ENCODE results near the gene TRIP4. TPM values are rescaled to one million over a fixed set of nuclear protein-coding genes. Genes with fewer than 3 reads are reported as not detected.

TRIP4 gene
- total and polyA plus RNA-seq, 9 of the 15 experiments (the other 6 are each of a cell fraction or from before 2014, with no cell fraction given), result 7.6 to 23.3 (median 16.7) TPM

GRCh38 chr15:64430000-64430735 lies 42.5 kb downstream of the TRIP4 start (continued):
- TF ChIP-seq CREB3 (tag; conservative IDR thresholded peaks at IDR 0.05; ENCODE audit: low read depth) (no peak), RFX5 (IDR thresholded peaks at IDR 0.05; ENCODE audit: low read depth, low read length) (no peak), ZNF785 (CRISPR knock-in tag; IDR thresholded peaks at IDR 0.05) (no peak), PHF8 (IDR thresholded peaks at IDR 0.05; ENCODE audit: borderline replicate concordance, low read length) (no peak), CAMTA2 (CRISPR knock-in tag; conservative IDR thresholded peaks at IDR 0.05) (no peak), ESRRB (CRISPR knock-in tag; IDR thresholded peaks at IDR 0.05; ENCODE audit: borderline replicate concordance) (no peak), MEIS2 (IDR thresholded peaks at IDR 0.05; ENCODE audit: partially characterized antibody) (peak; percentile 69), THRAP3 (IDR thresholded peaks at IDR 0.05; ENCODE audit: borderline replicate concordance) (no peak), ESRRA (IDR thresholded peaks at IDR 0.05; ENCODE audit: borderline replicate concordance, low read depth) (peak; percentile 82; the same call in 1 of the 2 replicates), RBFOX2 (IDR thresholded peaks at IDR 0.05; ENCODE audit: low read depth, low read length) (no peak), KHSRP (IDR thresholded peaks at IDR 0.05) (no peak), RNF219 (CRISPR knock-in tag; IDR thresholded peaks at IDR 0.05) (no peak), ATF2 (CRISPR knock-in tag; IDR thresholded peaks at IDR 0.05) (no peak), TRIM28 (IDR thresholded peaks at IDR 0.05) (no peak), BRD4 (IDR thresholded peaks at IDR 0.05) (no peak), PCBP1 (IDR thresholded peaks at IDR 0.05; ENCODE audit: low read depth, low read length, poor library complexity, severe bottlenecking) (no peak), DDX20 (tag; IDR thresholded peaks at IDR 0.05; ENCODE audit: low read depth) (no peak), NCOA6 (IDR thresholded peaks at IDR 0.05) (no peak), NFE2 (IDR thresholded peaks at IDR 0.05; ENCODE audit: low read depth) (0 out of 2 replicates have a peak, but pooled peaks have one; percentile 11), KLF16 (IDR thresholded peaks at IDR 0.05) (peak; percentile 88), ZBTB11 (CRISPR knock-in tag; IDR thresholded peaks at IDR 0.05) (no peak)

Data from K562 (cell line).